Fibroblast of skin of right quadriceps (primary cell): ENCODE measurements around the gene SARM1.
"Not testable (repeated sequence)": the region's sequence is repeated elsewhere in the genome, so short reads cannot be mapped to it uniquely, and the experiment has no call there.

ENCODE experiments used
- DNase-seq: peaks from one replicate; pipeline ENCODE4 v3.0.0-alpha.2; 2013

The SARM1 gene

GRCh38 chr17:28433721-28434120 lies 62.2 kb downstream of the SARM1 start:
- no peak for DNase-seq

DNA sequence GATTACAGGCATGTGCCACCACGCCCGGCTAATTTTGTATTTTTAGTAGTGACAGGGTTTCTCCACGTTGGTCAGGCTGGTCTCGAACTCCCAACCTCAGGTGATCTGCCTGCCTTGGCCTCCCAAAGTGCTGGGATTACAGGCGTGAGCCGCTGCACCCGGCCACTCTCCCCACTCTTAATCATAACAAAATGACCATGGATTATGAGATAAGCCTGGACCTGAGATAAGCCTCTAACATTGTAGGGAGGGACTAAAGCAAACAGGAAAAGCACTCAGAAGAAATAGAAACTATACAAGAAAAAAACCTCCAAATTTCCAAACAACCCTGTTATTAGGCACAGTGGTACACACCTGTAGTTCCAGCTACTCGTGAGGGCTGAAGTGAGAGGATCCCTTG lies 62.8 kb downstream of the SARM1 start:
- DNase-seq, result not testable (repeated sequence)

DNA sequence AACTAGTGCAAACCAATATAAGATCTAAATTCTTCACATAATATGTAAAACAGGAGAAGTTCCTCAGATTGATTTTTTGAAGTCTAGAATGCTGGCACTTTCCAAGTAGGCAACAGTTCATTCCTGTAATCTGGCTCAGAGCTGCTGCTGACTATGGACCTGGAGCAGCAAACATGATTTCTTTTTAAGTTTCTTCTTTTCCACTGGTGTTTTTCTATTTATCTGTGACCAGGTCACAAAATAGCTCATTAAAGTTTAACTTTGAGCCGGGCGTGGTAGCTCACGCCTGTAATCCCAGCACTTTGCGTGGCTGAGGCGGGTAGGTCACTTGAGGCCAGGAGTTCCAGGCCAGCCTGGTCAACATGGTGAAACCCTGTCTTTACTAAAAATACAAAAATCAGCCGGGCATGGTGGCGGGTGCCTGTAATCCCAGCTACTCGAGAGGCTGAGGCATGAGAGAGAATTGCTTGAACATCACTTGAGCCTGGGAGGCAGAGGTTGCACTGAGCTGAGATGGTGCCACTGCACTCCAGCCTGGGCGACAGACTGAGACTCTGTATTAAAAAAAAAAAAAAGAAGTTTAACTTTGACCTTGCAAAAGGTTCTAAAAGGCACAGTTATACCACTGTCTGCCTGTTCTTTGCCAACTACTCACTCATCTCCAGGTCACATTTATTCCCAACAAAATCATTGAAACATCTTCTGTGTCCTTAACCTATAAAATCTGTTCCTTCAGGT lies 72.6 kb downstream of the SARM1 start:
- DNase-seq, result no peak

- no peak for DNase-seq
Observed at GRCh38 chr17:28446716-28447395, 75.4 kb downstream of the SARM1 start.

GRCh38 chr17:28447396-28447760 lies 75.9 kb downstream of the SARM1 start:
- DNase-seq, result no peak

- DNase-seq, result no peak
Observed at GRCh38 chr17:28449859-28450258, 78.4 kb downstream of the SARM1 start.
